NCI-H446 (cell line): ENCODE measurements around the gene PRRG3.

Source experiments
- DNase-seq, 2 experiments: peaks; one replicate each; lab custom pipeline; 2025; lab: John Stamatoyannopoulos, UW

Gene PRRG3

DNA sequence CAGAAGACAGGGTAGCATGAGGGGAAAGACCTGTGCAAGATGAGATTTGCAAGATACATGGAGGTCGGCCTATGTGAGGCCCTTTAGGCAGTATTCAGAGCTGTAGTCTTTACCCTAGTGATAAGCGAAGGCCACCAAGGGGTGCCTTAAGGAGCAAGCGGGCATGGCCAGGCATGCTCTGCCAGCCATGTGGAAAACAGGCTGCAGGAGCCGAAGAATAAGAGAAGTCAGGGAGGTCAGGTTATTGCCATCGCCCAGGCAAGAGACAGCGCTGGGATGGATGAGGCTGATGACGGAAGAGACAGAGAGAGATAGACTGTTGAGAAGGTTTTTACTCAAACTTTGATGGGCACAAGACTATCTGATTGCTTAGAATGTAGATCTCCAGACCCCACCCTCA, 13.6 kb downstream of the PRRG3 start:
- DNase-seq, result no peak

GRCh38 chrX:151710457-151710856, 15.2 kb downstream of the PRRG3 start:
- DNase-seq, result no peak

GRCh38 chrX:151711154-151711553, 15.9 kb downstream of the PRRG3 start:
- DNase-seq, result no peak

GRCh38 chrX:151711787-151712186, 16.5 kb downstream of the PRRG3 start:
- DNase-seq, result no peak

DNA sequence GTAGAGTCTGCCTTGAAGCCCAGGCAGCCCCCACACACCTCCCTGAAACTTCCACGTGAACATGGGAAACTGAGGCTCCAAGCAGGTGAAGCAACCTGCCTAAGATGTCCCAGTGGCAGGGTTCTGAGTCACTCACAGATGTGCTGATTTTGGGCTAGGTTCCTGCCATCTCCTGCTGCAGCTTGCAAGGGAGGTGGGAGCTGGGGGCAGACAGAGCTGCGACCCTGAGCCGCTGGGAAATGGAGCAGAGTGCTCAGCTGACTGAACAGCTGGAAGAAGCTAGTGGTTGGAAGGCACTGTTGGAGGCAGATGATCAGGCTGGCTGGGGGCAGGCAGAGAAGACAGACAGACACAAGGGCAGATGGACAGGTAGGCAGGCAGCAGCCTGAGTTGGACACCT, 17.0 kb downstream of the PRRG3 start:
- no peak for DNase-seq

- DNase-seq, result no peak
These were observed 18.6 kb downstream of the PRRG3 start for GRCh38 chrX:151713849-151714248.

DNA sequence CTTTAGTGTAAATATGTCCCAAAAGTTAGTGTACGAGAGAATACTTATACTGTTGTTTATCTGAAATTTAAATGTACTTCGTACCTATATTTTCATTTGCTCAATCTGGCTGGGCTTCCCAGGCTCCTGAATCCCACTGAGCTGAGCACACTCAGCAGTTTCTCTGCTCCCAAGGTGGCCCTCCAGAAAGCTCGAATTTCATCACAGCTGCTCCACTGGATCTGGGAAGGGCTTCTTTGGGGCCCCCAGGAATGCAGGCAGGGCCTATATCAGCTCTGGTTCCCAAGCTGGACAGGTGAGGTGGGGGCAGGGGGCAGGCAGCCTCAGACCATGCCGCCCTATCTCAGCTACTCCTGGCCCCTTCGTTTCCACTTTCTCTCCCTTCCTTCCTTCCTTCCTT, 19.1 kb downstream of the PRRG3 start:
- no peak for DNase-seq

- no peak for DNase-seq
These were observed 20.5 kb downstream of the PRRG3 start, which contains the start of gene FATE1 for GRCh38 chrX:151715752-151716151. Gene FATE1, plus strand, starts transcription at chrX:151716035. Its CDS starts 85 bp downstream, at chrX:151716120.

- no peak for DNase-seq
These were observed 27.1 kb downstream of the PRRG3 start for GRCh38 chrX:151722241-151722846.

- no peak for DNase-seq
These were observed 28.0 kb downstream of the PRRG3 start for GRCh38 chrX:151723156-151723760.

DNA sequence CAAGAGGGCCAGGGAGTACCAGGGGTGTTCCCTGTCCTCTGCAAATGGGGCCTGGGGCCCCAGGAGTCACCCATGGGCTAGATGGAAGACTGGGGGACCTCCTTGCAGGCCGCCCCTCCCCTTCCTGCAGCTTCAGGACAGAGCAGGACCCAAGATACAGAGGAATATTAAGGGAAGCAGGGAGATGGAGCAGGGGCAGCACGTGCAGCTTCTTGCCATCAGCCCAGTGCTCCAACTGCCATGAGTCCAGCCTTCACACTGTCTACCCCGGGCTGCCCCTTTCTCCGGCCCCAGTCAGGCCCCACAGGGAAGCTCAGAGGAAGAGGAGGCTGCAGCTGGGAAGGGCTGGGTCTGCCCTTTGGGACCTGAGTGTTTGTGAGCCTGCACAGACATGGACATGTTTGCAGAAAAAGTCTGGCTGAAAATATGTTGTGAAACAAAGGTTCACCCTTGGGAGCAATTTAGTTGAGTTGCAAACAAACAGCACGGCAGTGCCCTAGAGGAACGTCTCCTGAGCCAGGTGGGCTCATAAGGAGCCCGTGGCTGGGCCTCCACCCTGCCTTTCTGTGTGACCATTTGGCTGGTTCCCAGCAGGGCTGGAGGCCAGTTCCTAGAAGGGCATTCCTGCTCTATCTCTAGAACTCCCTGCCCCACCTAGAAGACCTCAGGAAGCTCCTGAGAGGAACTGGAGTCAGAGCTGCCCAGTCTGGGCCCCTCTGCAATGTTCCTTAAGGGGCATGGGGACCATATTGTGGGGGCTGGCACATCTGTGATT, 29.5 kb downstream of the PRRG3 start:
- no peak for DNase-seq

- DNase-seq, result no peak
These were observed 30.0 kb downstream of the PRRG3 start for GRCh38 chrX:151725338-151725614.

GRCh38 chrX:151726751-151727150, 31.5 kb downstream of the PRRG3 start:
- DNase-seq, result no peak

- DNase-seq, result no peak
These were observed 32.1 kb downstream of the PRRG3 start for GRCh38 chrX:151727346-151727745.

- DNase-seq, result no peak
These were observed 33.9 kb downstream of the PRRG3 start for GRCh38 chrX:151729056-151729725.

DNA sequence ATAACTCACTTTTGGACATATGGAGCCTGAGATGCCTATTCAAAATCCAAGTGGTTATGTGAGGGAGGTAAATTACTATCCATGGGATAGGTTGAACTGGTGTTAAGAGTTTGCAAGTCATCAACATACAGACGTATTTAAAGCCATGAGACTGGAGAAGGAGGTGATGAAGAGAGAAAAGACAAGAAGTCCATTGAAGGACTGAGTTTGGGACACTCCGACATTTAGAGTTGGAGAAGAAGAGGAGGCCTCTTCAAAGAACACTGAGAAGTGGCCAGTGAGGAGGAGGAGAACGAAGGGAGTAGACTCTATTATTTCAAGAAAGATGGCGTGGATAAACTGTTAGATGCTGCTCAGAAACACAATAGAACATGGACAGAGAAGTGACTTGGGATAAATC, 39.2 kb downstream of the PRRG3 start, which contains the start of gene CNGA2:
Gene CNGA2 (plus strand): TSS at position 301 of the 400 bp plus-strand sequence. CDS start 3,738 bp downstream, outside the sequence.
- DNase-seq, result no peak

- DNase-seq, result no peak
These were observed 40.0 kb downstream of the PRRG3 start for GRCh38 chrX:151735219-151735618.

GRCh38 chrX:151736685-151737084, 41.4 kb downstream of the PRRG3 start:
- DNase-seq, result no peak

DNA sequence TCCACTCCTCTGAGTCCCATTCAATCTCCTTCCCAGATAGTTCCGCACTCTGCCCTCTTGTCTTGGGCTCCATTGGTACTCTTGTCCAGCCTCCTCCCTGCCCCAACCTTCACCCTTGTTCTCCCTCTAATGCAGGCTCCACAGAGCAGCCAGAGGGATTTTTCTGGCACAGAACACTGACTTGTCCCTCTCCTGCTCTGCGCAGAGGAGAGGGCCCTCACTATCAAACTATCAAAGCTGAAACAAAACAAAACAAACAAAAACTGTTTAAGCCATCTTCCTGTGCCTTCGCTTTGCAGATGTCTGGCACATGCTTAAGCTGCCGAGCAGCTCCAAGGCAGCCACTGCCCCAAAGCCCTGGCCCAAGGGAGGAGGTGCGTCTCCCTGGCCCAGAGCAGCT, 42.2 kb downstream of the PRRG3 start:
- DNase-seq, result no peak

GRCh38 chrX:151738751-151739150, 43.5 kb downstream of the PRRG3 start:
- DNase-seq, result no peak

DNA sequence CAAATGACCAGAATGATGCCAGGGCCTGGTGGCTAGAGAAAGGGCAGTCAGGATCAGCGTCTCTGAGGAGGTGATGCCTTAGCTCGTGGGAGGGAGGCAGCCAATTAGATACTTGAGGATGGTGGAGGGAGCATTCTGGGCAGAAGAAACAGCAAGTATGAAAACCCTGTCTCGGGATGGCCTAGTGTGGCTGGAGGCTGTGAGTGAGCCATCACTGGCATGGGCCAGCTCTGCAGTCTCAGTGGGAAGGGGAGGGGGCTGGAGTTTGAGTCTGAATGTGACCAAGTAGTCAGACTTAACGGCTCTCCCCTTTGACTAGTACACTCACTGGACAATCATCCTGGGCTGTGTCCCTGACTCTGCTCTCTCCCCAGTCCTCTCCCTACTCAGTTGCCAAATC, 46.3 kb downstream of the PRRG3 start:
- no peak for DNase-seq

DNA sequence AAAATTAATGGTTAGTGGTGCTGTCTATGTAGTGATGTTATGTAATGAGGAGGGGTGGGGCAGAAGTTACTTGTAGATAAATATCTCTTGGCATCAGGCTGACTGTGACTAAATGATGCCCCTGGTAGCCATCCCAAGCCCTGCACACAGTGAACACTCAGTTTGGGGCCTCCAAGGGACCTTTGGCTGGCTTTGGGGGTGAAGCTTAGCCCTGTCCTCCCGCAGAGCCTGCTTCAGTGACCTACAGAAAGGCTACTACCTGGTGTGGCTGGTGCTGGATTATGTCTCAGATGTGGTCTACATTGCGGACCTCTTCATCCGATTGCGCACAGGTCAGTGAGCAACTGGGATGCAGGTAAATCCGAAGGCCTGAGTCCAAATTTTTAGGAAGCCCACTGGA, 47.1 kb downstream of the PRRG3 start:
- no peak for DNase-seq
